Stimulated activated CD8-positive, alpha-beta memory T cell treated with anti-CD3 and anti-CD28 coated beads, Interleukin-15, amount 100 ng/mL, for 24 hours (primary cell): ENCODE measurements around the gene KLHL14.

Source experiments
- DNase-seq: peaks from one replicate; pipeline ENCODE4 v3.0.0-alpha.2; 2020; ENCODE audit warnings: low read depth

The KLHL14 gene

GRCh38 chr18:32770666-32771168 is 2.1 kb downstream of the KLHL14 start:
- DNase-seq = no peak

GRCh38 chr18:32770054-32770665 is 2.7 kb downstream of the KLHL14 start:
- DNase-seq = no peak

- no peak for DNase-seq
These were observed 3.2 kb downstream of the KLHL14 start for GRCh38 chr18:32769586-32770053.

GRCh38 chr18:32769071-32769585 is 3.7 kb downstream of the KLHL14 start:
- no peak for DNase-seq

- no peak for DNase-seq
These were observed 5.4 kb downstream of the KLHL14 start for GRCh38 chr18:32767400-32767799.

GRCh38 chr18:32764611-32765244 is 8.1 kb downstream of the KLHL14 start:
- no peak for DNase-seq

- no peak for DNase-seq
These were observed 9.5 kb downstream of the KLHL14 start for GRCh38 chr18:32763293-32763692.

GRCh38 chr18:32761231-32761630 is 11.6 kb downstream of the KLHL14 start:
- DNase-seq = no peak

- no peak for DNase-seq
These were observed 12.4 kb downstream of the KLHL14 start for GRCh38 chr18:32760391-32760790.

GRCh38 chr18:32759611-32760167 is 13.1 kb downstream of the KLHL14 start:
- DNase-seq = no peak

GRCh38 chr18:32754508-32755263 is 18.1 kb downstream of the KLHL14 start:
- no peak for DNase-seq

GRCh38 chr18:32753656-32754260 is 19.1 kb downstream of the KLHL14 start:
- DNase-seq = no peak

- DNase-seq = no peak
These were observed 22.5 kb downstream of the KLHL14 start for GRCh38 chr18:32750328-32750727.

- DNase-seq = no peak
These were observed 23.0 kb downstream of the KLHL14 start for GRCh38 chr18:32749809-32750208.

- DNase-seq = no peak
These were observed 30.2 kb downstream of the KLHL14 start for GRCh38 chr18:32742579-32742978.

- DNase-seq = no peak
These were observed 37.0 kb downstream of the KLHL14 start for GRCh38 chr18:32735781-32736180.

GRCh38 chr18:32734442-32734841 is 38.4 kb downstream of the KLHL14 start:
- DNase-seq = no peak

GRCh38 chr18:32732165-32732564 is 40.7 kb downstream of the KLHL14 start:
- no peak for DNase-seq

- DNase-seq = no peak
These were observed 42.2 kb downstream of the KLHL14 start for GRCh38 chr18:32730620-32731091.

GRCh38 chr18:32730068-32730467 is 42.8 kb downstream of the KLHL14 start:
- DNase-seq = no peak

GRCh38 chr18:32724071-32724749 is 48.6 kb downstream of the KLHL14 start:
- no peak for DNase-seq
